ENCODE measurements around the gene TSPAN18.

- TF ChIP-seq CTCF (IDR thresholded peaks at IDR 0.05), result no peak
- TF ChIP-seq POLR2A (IDR thresholded peaks at IDR 0.05), result no peak
These were observed 178.5 kb downstream of the TSPAN18 start for GRCh38 chr11:44905131-44905866.

Measured in thyroid gland (tissue), 4 donors.